PC-9 (cell line): ENCODE results near the gene GRP. TPM values are rescaled to one million over a fixed set of nuclear protein-coding genes. Genes with fewer than 3 reads are reported as not detected.

Experiments
- Bru-seq: library from RNA; stranded (reverse); fragments of 400-500 nt; gene quantifications from one replicate; lab custom pipeline; 2021; lab: Mats Ljungman, UMichigan
- BruChase-seq, 2 experiments: library from RNA; stranded (reverse); fragments of 400-500 nt; gene quantifications; one replicate each; lab custom pipeline; 2021; lab: Mats Ljungman, UMichigan
- BruUV-seq: library from RNA; stranded (reverse); fragments of 400-500 nt; replicated peaks from 2 replicates; lab custom pipeline; 2021; lab: Mats Ljungman, UMichigan
- CTCF ChIA-PET: fragments of 300-600 bp; sonication (Branson Sonifier 250); formaldehyde crosslinking; loops from one replicate; lab custom pipeline; 2022; ENCODE audit warnings: antibody characterized with exemption; lab: Charles Lee
- POLR2A ChIA-PET: fragments of 300-600 bp; sonication (Branson Sonifier 250); formaldehyde crosslinking; loops from one replicate; lab custom pipeline; 2022; ENCODE audit warnings: antibody characterized with exemption; ENCODE audit not compliant: unreplicated experiment; lab: Charles Lee
- DNase-seq, 2 experiments: peaks; one replicate each; pipeline versions ENCODE4 v3.0.0 to v3.0.0-alpha.2; 2015 to 2022; ENCODE audit warnings: mixed read lengths in 1 of 2
- H2AFZ ChIP-seq: fragments of 200-600 bp; sonication (generic); 2 replicates; pipeline ENCODE4 v1.8.1; 2017; ENCODE audit warnings: antibody characterized with exemption
- H3F3A ChIP-seq: fragments of 200-600 bp; sonication (generic); 2 replicates; pipeline ENCODE4 v1.8.1; 2017; ENCODE audit warnings: antibody characterized with exemption, mild to moderate bottlenecking, low read depth; ENCODE audit not compliant: insufficient read depth
- H3K27ac ChIP-seq: fragments of 200-600 bp; sonication (generic); 2 replicates; pipeline ENCODE4 v1.6.1; 2016; ENCODE audit warnings: mixed run types
- H3K27me3 ChIP-seq: fragments of 200-600 bp; sonication (generic); 2 replicates; pipeline ENCODE4 v1.6.1; 2016; ENCODE audit warnings: low read depth, mixed run types; ENCODE audit not compliant: insufficient read depth
- H3K36me3 ChIP-seq: fragments of 200-600 bp; sonication (generic); 2 replicates; pipeline ENCODE4 v1.6.1; 2016; ENCODE audit warnings: low read depth, mixed run types
- H3K4me1 ChIP-seq: fragments of 200-600 bp; sonication (generic); replicated peaks from 2 replicates; pipeline ENCODE4 v1.6.1; 2016; ENCODE audit warnings: mixed run types; ENCODE audit not compliant: insufficient read depth
- H3K4me2 ChIP-seq: fragments of 200-600 bp; sonication (generic); 2 replicates; pipeline ENCODE4 v1.6.1; 2017; ENCODE audit warnings: mixed run types
- H3K4me3 ChIP-seq: fragments of 200-600 bp; sonication (generic); 2 replicates; pipeline ENCODE4 v1.6.1; 2016; ENCODE audit warnings: mixed run types
- H3K79me2 ChIP-seq: fragments of 200-600 bp; sonication (generic); 2 replicates; pipeline ENCODE4 v1.6.1; 2017; ENCODE audit warnings: low read depth, mixed run types
- H3K9me2 ChIP-seq: fragments of 200-600 bp; sonication (generic); 2 replicates; pipeline ENCODE4 v1.8.1; 2017; ENCODE audit warnings: mild to moderate bottlenecking; ENCODE audit not compliant: insufficient read depth
- H3K9me3 ChIP-seq: fragments of 200-600 bp; sonication (generic); 2 replicates; pipeline ENCODE4 v1.8.1; 2016; ENCODE audit warnings: low read depth; ENCODE audit not compliant: insufficient read depth
- H4K20me1 ChIP-seq: fragments of 200-600 bp; sonication (generic); 2 replicates; pipeline ENCODE4 v1.8.1; 2017; ENCODE audit not compliant: insufficient read depth
- EZH2 ChIP-seq: fragments of 200-600 bp; sonication (generic); IDR thresholded peaks from 2 replicates; pipeline ENCODE4 v1.8.0; 2017; ENCODE audit warnings: antibody characterized with exemption, low read depth
- intact Hi-C: fragments of 100-400 bp; cut with micrococcal nuclease; formaldehyde crosslinking; loops from one replicate; pipeline ENCODE4 v1.10.0; 2022; ENCODE audit not compliant: unreplicated experiment
- long read RNA-seq: library from polyadenylated mRNA; stranded (forward); transcript quantifications from one replicate; pipeline ENCODE4 v2.0.0, GENCODE V29; 2022
- total RNA-seq: library from RNA; stranded (reverse); gene quantifications from 2 replicates; pipeline ENCODE4 v1.2.3, GENCODE V29; 2021
- TF ChIP-seq, protein P1 (sequence below): fragments of 200-600 bp; sonication (generic); conservative IDR thresholded peaks from 2 replicates; pipeline ENCODE4 v1.6.1; 2017; ENCODE audit warnings: mixed run types, antibody characterized with exemption, mild to moderate bottlenecking, moderate library complexity

Gene GRP
- total RNA-seq, result not detected in 2 replicates
- Bru-seq, nascent RNA, result not detected
- not detected for BruChase-seq, experiment 1, labeled RNA remaining after a 2-hour chase
- BruChase-seq, experiment 2, labeled RNA remaining after a 6-hour chase, result not detected
- long read RNA-seq, result 0 reads

GRCh38 chr18:59219672-59220163 lies at the start of gene GRP:
Gene GRP (plus strand): TSS chr18:59220158. CDS start chr18:59220266, 108 bp downstream.
- Histone ChIP-seq H4K20me1 (no peaks in the 10 kb centered on the region), H3K79me2 (no peaks in the 10 kb centered on the region), H3K4me1 (no peaks in the 10 kb centered on the region), H3K4me2 (no peak within 1 kb of the TSS), H3K9me3 (no peaks in the 10 kb centered on the region; the same call in 1 of the 2 replicates), H3K27me3 (peaks cover 78% of the 10 kb centered on the region), H3K4me3 (no peak within 1 kb of the TSS), H3K36me3 (no peaks in the 10 kb centered on the region), H3F3A (no peaks in the 10 kb centered on the region), H3K27ac (no peak within 1 kb of the TSS), H3K9me2 (no peaks in the 10 kb centered on the region), H2AFZ (no peak within 1 kb of the TSS)
- ChIA-PET POLR2A (no interaction called here), CTCF (no interaction called here)
- no TSS peak for BruUV-seq
- intact Hi-C loops, result no loop called here
- no peak for TF ChIP-seq EZH2
- TF ChIP-seq, protein P1, sequence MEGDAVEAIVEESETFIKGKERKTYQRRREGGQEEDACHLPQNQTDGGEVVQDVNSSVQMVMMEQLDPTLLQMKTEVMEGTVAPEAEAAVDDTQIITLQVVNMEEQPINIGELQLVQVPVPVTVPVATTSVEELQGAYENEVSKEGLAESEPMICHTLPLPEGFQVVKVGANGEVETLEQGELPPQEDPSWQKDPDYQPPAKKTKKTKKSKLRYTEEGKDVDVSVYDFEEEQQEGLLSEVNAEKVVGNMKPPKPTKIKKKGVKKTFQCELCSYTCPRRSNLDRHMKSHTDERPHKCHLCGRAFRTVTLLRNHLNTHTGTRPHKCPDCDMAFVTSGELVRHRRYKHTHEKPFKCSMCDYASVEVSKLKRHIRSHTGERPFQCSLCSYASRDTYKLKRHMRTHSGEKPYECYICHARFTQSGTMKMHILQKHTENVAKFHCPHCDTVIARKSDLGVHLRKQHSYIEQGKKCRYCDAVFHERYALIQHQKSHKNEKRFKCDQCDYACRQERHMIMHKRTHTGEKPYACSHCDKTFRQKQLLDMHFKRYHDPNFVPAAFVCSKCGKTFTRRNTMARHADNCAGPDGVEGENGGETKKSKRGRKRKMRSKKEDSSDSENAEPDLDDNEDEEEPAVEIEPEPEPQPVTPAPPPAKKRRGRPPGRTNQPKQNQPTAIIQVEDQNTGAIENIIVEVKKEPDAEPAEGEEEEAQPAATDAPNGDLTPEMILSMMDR, result no peak
- no peak for DNase-seq

GRCh38 chr18:59172664-59173249 lies 47.2 kb upstream of the GRP start:
- Histone ChIP-seq H3K9me3 (peaks cover 12% of the 10 kb centered on the region), H3K36me3 (no peaks in the 10 kb centered on the region), H3K4me3 (no peak overlapping the region), H3K9me2 (no peaks in the 10 kb centered on the region), H3F3A (no peaks in the 10 kb centered on the region), H3K27ac (no peak overlapping the region), H3K27me3 (peaks cover 20% of the 10 kb centered on the region; the same call in 1 of the 2 replicates), H3K4me2 (no peak overlapping the region), H3K4me1 (no peaks in the 10 kb centered on the region), H4K20me1 (no peaks in the 10 kb centered on the region), H3K79me2 (no peaks in the 10 kb centered on the region), H2AFZ (no peak overlapping the region)
- BruUV-seq, result no TSS peak
- intact Hi-C loops, result no loop called here
- ChIA-PET CTCF (no interaction called here), POLR2A (no interaction called here)
- no peak for DNase-seq
- TF ChIP-seq EZH2, result no peak
- TF ChIP-seq, protein P1, result no peak

GRCh38 chr18:59177485-59177884 lies 42.5 kb upstream of the GRP start:
- H3K4me2 ChIP-seq, result no peak overlapping the region
- no peaks in the 10 kb centered on the region for H3K79me2 ChIP-seq
- no peak overlapping the region for H2AFZ ChIP-seq
- ChIA-PET POLR2A (no interaction called here), CTCF (no interaction called here)
- H3K27me3 ChIP-seq, result peaks cover 27% of the 10 kb centered on the region
- no peak overlapping the region for H3K27ac ChIP-seq
- no peak for DNase-seq
- no peak overlapping the region for H3K4me3 ChIP-seq
- intact Hi-C loops, result no loop called here
- H3F3A ChIP-seq, result no peaks in the 10 kb centered on the region
- H4K20me1 ChIP-seq, result no peaks in the 10 kb centered on the region
- H3K36me3 ChIP-seq, result no peaks in the 10 kb centered on the region
- H3K9me3 ChIP-seq, result peaks cover 6% of the 10 kb centered on the region; the same call in 1 of the 2 replicates
- H3K9me2 ChIP-seq, result no peaks in the 10 kb centered on the region
- H3K4me1 ChIP-seq, result no peaks in the 10 kb centered on the region
- BruUV-seq, result no TSS peak
- TF ChIP-seq, protein P1, result no peak
- no peak for TF ChIP-seq EZH2
